GM19467 (cell line): ENCODE results near the gene NDN.

Experiments used
- ATAC-seq: cut with Tn5 transposase; IDR thresholded peaks from one replicate; pipeline ENCODE4 v1.9.1; 2021; ENCODE audit warnings: mild to moderate bottlenecking, moderate library complexity; ENCODE audit not compliant: unreplicated experiment

Gene NDN

DNA sequence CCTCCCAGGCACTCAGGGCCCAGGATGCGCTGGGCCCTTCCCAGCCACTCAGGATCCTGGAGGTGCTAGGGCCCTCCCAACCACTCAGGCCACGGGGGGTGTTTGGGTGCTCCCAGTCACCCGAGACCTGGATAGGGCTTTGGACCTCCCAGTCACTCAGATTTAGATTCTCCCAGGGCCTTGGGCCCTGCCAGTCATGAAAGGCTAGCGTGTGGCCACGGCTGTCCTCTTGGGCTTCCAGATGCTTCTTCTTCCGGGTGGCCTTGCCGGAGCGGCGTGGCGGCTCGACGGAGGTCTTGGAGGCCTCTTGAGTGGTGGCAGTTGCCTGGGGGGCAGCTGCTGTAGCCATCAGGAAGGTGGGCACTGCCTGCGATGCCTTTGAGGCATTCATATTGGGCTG lies 42.3 kb downstream of the NDN start:
- ATAC-seq = no peak

DNA sequence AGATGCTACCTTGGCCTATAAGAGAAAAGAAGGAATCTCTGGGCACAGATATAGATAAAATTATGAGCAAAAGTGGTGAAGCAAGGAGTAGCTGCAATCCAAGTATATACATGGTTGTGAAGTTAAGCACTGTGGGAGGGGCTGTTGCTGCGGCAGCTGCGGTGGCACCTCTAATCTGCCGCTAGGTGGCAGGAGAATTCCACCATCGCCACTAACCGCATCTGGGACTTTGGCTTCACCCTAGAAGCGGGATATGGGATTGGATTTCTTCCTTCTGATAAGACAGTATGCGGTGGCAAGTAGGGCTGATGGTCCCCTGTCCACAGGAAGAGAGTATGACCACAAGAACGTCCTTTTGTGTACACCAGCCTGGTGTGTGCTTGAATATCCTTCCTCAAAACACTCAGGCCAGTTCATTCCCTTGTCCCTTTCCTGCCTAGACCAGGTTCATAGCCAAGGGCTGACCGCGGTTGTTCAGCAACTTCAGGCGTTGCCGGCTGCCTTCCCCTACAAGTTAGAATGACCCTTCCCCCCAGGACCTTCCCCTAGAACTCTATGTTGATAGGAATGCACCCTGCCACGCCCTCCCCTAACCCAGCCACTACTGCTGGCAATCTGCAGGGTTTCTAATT lies 44.6 kb downstream of the NDN start:
- ATAC-seq = no peak
